ENCODE data around the gene COL18A1.
A peak's percentile ranks its signal among the peaks of the same experiment; 100 is the strongest.

Gene COL18A1

GRCh38 chr21:45539796-45540600, 135.0 kb downstream of the COL18A1 start:
- peak overlapping the region; percentile 71 for H3K4me3 Mint-ChIP-seq

GRCh38 chr21:45540601-45540970, 135.6 kb downstream of the COL18A1 start:
- Mint-ChIP-seq H3K9me3 (no peaks in the 10 kb centered on the region), H3K4me1 (peaks cover 24% of the 10 kb centered on the region), H3K27me3 (no peaks in the 10 kb centered on the region), H3K36me3 (peaks cover 9% of the 10 kb centered on the region), H3K4me3 (peak overlapping the region; percentile 71), H3K27ac (no peak overlapping the region)
- peak; percentile 20 for DNase-seq
- CTCF ChIA-PET = interaction anchor here (1.3 kb wide), 1 partner anchor 56 kb away, joined by 3 read pairs; no protein-coding TSS in a partner anchor

More at GRCh38 chr21:45539796-45540600, 135.0 kb downstream of the COL18A1 start:
- peak; percentile 17 for DNase-seq
- H3K9me3 Mint-ChIP-seq = no peaks in the 10 kb centered on the region
- H3K27ac Mint-ChIP-seq = peak overlapping the region; percentile 70
- H3K36me3 Mint-ChIP-seq = peaks cover 12% of the 10 kb centered on the region
- peaks cover 24% of the 10 kb centered on the region for H3K4me1 Mint-ChIP-seq
- CTCF ChIA-PET = interaction anchor here (1.3 kb wide), 1 partner anchor 57 kb away, joined by 3 read pairs; no protein-coding TSS in a partner anchor
- no peaks in the 10 kb centered on the region for H3K27me3 Mint-ChIP-seq

DNA sequence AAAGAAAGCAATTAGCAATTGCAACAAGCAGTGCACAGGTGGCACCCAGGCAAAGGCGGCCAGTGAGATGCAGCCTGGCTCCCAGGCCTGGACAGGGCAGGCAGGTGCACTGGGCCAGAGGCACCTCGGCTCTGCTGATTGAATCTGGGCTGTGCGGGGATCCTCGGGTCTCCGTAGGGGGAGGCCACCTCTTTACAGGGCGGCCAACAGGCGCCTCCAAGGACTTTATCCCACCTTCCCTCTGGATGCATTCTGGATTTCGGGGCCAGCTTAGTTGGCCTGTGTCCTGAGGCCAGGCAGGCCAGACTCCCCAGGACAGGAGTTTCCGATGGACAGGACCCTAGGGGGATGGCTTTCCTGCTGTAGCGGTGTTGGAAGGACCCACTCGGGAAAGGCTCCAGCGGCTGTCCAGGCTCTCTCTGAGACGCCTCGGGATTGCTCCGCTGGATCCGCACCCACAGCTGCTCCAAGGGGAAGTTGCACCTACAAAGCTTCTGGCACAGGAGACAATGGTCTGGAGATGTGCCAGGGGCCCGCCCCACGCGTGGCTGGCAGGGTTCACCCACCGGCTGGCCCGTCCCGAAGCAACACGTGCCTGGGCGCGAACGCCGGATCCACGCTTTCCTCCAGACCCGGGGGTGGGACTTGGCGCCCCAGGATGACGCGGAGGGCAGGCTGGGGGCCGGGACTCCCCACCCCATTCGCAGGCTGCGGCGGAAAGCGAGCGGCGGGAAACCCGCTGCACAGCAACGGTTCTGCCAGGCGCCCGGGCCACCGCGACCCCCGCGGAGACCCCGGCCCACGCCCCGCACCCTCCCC, 136.5 kb downstream of the COL18A1 start:
- peaks cover 4% of the 10 kb centered on the region for H3K27me3 Mint-ChIP-seq
- CTCF ChIA-PET = no interaction called here
- H3K9me3 Mint-ChIP-seq = no peaks in the 10 kb centered on the region
- DNase-seq = peak; percentile 88
- peak overlapping the region; percentile 77 for H3K27ac Mint-ChIP-seq
- peak overlapping the region; percentile 71 for H3K4me3 Mint-ChIP-seq
- peaks cover 22% of the 10 kb centered on the region for H3K4me1 Mint-ChIP-seq
- H3K36me3 Mint-ChIP-seq = peaks cover 4% of the 10 kb centered on the region

- peak; percentile 80 for DNase-seq
- CTCF ChIA-PET = no interaction called here
- peaks cover 2% of the 10 kb centered on the region for H3K36me3 Mint-ChIP-seq
- H3K9me3 Mint-ChIP-seq = no peaks in the 10 kb centered on the region
- peaks cover 22% of the 10 kb centered on the region for H3K4me1 Mint-ChIP-seq
- peak within 1 kb of the TSS; percentile 77 for H3K27ac Mint-ChIP-seq
- H3K4me3 Mint-ChIP-seq = peak within 1 kb of the TSS; percentile 71
- peaks cover 4% of the 10 kb centered on the region for H3K27me3 Mint-ChIP-seq
Measured at GRCh38 chr21:45542242-45542666, 137.3 kb downstream of the COL18A1 start, which contains the start of gene SLC19A1. SLC19A1 (minus strand) TSS chr21:45542440; CDS start chr21:45537959, 4,481 bp downstream.

DNA sequence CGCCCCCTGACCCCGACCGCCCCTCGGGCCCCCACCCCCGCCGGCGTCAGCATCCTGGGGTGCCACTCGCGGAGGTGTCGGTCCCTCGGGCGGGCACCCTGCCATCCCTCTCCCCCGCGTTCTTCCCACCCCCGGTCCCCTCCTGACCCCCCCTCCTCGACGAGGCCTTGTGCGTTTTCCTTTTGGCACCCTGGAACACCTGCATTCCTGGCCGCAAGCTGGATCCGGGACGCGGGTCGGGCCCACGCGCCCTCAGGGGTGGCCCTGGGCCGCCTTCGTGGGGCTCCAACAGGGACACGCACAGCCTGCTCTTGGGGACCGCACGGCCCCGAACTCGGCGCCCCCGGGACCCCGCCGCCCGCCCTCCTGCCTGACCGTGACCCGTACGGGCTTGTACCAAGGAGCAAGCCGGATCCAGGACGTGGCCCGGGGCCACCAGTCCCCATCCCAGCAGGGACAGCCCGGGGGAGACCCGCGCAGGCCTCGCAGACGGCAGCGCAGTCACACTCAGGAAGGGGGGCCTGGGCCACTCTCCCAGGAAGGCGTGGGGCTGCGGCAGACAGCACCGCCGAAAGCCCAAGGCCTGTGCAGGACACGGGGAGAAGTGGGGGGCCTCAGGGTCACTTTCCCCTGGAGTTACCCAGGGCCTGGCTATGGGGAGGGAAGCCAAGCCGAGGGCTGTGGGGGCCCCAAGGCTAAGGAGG, 137.9 kb downstream of the COL18A1 start:
- Mint-ChIP-seq H3K9me3 (no peaks in the 10 kb centered on the region), H3K4me3 (peak overlapping the region; percentile 66), H3K27ac (peak overlapping the region; percentile 73), H3K36me3 (peaks cover 2% of the 10 kb centered on the region), H3K4me1 (peaks cover 22% of the 10 kb centered on the region), H3K27me3 (peaks cover 4% of the 10 kb centered on the region)
- DNase-seq = peak; percentile 29
- CTCF ChIA-PET = no interaction called here

GRCh38 chr21:45543371-45543709, 138.4 kb downstream of the COL18A1 start:
- peaks cover 2% of the 10 kb centered on the region for H3K36me3 Mint-ChIP-seq
- CTCF ChIA-PET = no interaction called here
- DNase-seq = peak; percentile 20
- peak overlapping the region; percentile 73 for H3K27ac Mint-ChIP-seq
- H3K4me1 Mint-ChIP-seq = peaks cover 22% of the 10 kb centered on the region
- H3K27me3 Mint-ChIP-seq = peaks cover 4% of the 10 kb centered on the region
- peak overlapping the region; percentile 66 for H3K4me3 Mint-ChIP-seq
- no peaks in the 10 kb centered on the region for H3K9me3 Mint-ChIP-seq

- Mint-ChIP-seq H3K4me1 (peaks cover 24% of the 10 kb centered on the region), H3K27me3 (peaks cover 4% of the 10 kb centered on the region), H3K27ac (peak overlapping the region; percentile 73), H3K36me3 (peaks cover 2% of the 10 kb centered on the region), H3K4me3 (peak overlapping the region; percentile 53), H3K9me3 (no peaks in the 10 kb centered on the region)
- CTCF ChIA-PET = no interaction called here
- no peak for DNase-seq
Measured at GRCh38 chr21:45543710-45544448, 138.9 kb downstream of the COL18A1 start.

GRCh38 chr21:45544449-45545235, 139.7 kb downstream of the COL18A1 start:
- Mint-ChIP-seq H3K27me3 (peaks cover 4% of the 10 kb centered on the region), H3K4me1 (peaks cover 29% of the 10 kb centered on the region), H3K36me3 (peaks cover 2% of the 10 kb centered on the region), H3K9me3 (no peaks in the 10 kb centered on the region), H3K27ac (no peak overlapping the region), H3K4me3 (no peak overlapping the region)
- DNase-seq = no peak
- CTCF ChIA-PET = no interaction called here

GRCh38 chr21:45545236-45545570, 140.2 kb downstream of the COL18A1 start:
- Mint-ChIP-seq H3K27me3 (peaks cover 4% of the 10 kb centered on the region), H3K4me3 (no peak overlapping the region), H3K9me3 (no peaks in the 10 kb centered on the region), H3K36me3 (peaks cover 2% of the 10 kb centered on the region), H3K27ac (no peak overlapping the region), H3K4me1 (peaks cover 26% of the 10 kb centered on the region)
- no peak for DNase-seq
- CTCF ChIA-PET = no interaction called here

- Mint-ChIP-seq H3K27ac (no peak overlapping the region), H3K4me1 (peaks cover 26% of the 10 kb centered on the region), H3K4me3 (no peak overlapping the region), H3K9me3 (no peaks in the 10 kb centered on the region), H3K36me3 (no peaks in the 10 kb centered on the region), H3K27me3 (peaks cover 4% of the 10 kb centered on the region)
- CTCF ChIA-PET = no interaction called here
- DNase-seq = no peak
Measured at GRCh38 chr21:45545691-45546531, 140.9 kb downstream of the COL18A1 start.

DNA sequence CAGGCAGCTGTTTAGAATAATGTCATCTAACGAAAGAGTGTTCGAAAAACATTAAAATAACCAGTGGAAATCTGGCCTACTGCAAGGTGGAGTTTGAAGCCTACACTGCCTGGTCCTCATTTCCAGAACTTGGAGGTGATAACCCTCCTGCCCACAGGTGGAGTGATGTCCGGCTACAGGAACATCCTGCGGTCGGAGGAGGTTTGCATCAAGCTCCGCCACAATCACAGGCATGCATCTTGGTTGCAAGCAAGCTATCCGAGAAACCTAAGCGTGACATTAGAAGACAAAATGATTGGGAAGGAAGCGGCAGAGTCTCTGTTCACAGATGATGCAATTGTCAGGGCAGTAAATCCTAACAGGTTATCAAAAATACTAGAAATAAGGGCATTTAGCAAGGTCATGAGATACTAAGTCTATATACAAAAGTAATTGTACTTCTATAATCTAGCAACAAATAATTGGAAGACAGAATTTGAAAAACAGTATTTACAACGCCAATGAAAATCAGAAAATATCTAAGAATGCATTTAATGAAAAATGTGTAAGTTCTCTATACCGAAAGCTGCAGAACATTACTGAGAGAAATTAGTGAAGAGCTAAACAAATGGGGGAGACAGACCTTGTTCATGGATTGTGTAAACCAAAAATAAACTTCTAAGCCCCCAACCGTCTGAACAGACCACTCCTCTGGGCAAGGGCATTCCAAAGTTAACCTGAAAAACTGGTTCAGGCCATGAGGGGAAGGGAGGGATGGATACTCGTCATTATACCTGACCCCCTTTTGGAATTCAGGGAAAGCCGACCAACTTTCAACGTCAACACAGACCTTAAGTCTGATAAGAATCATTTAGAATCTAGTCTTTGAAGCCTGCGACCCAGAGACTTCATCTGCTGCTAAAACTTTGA, 141.9 kb downstream of the COL18A1 start:
- Mint-ChIP-seq H3K4me3 (no peak overlapping the region), H3K27me3 (peaks cover 4% of the 10 kb centered on the region), H3K27ac (peak overlapping the region; percentile 38), H3K9me3 (no peaks in the 10 kb centered on the region), H3K36me3 (no peaks in the 10 kb centered on the region), H3K4me1 (peaks cover 29% of the 10 kb centered on the region)
- DNase-seq = no peak
- CTCF ChIA-PET = no interaction called here

- CTCF ChIA-PET = no interaction called here
- no peak for DNase-seq
- Mint-ChIP-seq H3K36me3 (no peaks in the 10 kb centered on the region), H3K9me3 (no peaks in the 10 kb centered on the region), H3K27me3 (peaks cover 4% of the 10 kb centered on the region), H3K4me1 (peaks cover 32% of the 10 kb centered on the region), H3K4me3 (no peak overlapping the region), H3K27ac (no peak overlapping the region)
Measured at GRCh38 chr21:45547545-45547900, 142.6 kb downstream of the COL18A1 start.
